ENCODE results near the gene EME1.

DNA sequence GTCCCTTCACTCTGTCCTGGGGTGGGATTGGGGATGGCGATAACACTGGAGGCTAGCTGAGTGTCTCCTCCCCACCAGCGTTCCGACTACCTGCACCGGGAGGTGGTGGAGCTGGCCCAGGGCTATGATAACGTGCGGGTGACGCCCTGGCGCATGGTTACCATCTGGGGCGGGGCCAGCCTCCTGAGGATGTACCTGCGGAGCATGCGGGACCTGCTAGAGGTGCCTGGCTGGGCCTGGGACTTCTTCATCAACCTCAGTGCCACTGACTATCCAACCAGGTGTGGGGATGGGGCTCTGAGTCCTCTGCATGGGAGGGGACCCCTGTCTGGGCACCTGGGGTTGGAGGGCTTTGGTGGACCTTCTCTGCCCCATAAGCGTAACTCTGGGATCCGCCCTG lies 18.3 kb upstream of the EME1 start:
- no peak for TF ChIP-seq ZNF441 (CRISPR knock-in tag; IDR thresholded peaks at IDR 0.05; ENCODE audit: borderline replicate concordance)
- TF ChIP-seq SRSF1 (optimal IDR thresholded peaks at IDR 0.05; ENCODE audit: low read depth, low read length) = no peak
- TF ChIP-seq, protein P1, sequence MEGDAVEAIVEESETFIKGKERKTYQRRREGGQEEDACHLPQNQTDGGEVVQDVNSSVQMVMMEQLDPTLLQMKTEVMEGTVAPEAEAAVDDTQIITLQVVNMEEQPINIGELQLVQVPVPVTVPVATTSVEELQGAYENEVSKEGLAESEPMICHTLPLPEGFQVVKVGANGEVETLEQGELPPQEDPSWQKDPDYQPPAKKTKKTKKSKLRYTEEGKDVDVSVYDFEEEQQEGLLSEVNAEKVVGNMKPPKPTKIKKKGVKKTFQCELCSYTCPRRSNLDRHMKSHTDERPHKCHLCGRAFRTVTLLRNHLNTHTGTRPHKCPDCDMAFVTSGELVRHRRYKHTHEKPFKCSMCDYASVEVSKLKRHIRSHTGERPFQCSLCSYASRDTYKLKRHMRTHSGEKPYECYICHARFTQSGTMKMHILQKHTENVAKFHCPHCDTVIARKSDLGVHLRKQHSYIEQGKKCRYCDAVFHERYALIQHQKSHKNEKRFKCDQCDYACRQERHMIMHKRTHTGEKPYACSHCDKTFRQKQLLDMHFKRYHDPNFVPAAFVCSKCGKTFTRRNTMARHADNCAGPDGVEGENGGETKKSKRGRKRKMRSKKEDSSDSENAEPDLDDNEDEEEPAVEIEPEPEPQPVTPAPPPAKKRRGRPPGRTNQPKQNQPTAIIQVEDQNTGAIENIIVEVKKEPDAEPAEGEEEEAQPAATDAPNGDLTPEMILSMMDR (CRISPR knock-in tag; IDR thresholded peaks at IDR 0.05) = no peak
- no peak for TF ChIP-seq RELA (CRISPR knock-in tag; IDR thresholded peaks at IDR 0.05)
- TF ChIP-seq RAD21 (CRISPR knock-in tag; IDR thresholded peaks at IDR 0.05) = no peak
